ENCODE measurements around the gene MAPK12. TPM values are rescaled to one million over a fixed set of nuclear protein-coding genes. Genes with fewer than 3 reads are reported as not detected.
A peak's percentile ranks its signal among the peaks of the same experiment; 100 is the strongest.

MAPK12 gene
- total RNA-seq, 2 experiments from 2014 or later, result 3.1 to 3.6 TPM

GRCh38 chr22:50246242-50247175, 15.0 kb downstream of the MAPK12 start:
- no peaks in the 10 kb centered on the region for H3K27me3 Mint-ChIP-seq
- H3K36me3 Mint-ChIP-seq, result peaks cover 5% of the 10 kb centered on the region
- H3K27ac Mint-ChIP-seq, result peak overlapping the region; percentile 25
- peak overlapping the region; percentile 55 for H3K4me3 Mint-ChIP-seq
- no peaks in the 10 kb centered on the region for H3K9me3 Mint-ChIP-seq
- H3K4me1 Mint-ChIP-seq, result peaks cover 26% of the 10 kb centered on the region
- POLR2A ChIA-PET, result interaction anchor here (1.1 kb wide), 1 partner anchor 55 kb away, joined by 3 read pairs; no protein-coding TSS in a partner anchor
- ATAC-seq (ENCODE audit: low read depth) (no peak), DNase-seq (no peak)

DNA sequence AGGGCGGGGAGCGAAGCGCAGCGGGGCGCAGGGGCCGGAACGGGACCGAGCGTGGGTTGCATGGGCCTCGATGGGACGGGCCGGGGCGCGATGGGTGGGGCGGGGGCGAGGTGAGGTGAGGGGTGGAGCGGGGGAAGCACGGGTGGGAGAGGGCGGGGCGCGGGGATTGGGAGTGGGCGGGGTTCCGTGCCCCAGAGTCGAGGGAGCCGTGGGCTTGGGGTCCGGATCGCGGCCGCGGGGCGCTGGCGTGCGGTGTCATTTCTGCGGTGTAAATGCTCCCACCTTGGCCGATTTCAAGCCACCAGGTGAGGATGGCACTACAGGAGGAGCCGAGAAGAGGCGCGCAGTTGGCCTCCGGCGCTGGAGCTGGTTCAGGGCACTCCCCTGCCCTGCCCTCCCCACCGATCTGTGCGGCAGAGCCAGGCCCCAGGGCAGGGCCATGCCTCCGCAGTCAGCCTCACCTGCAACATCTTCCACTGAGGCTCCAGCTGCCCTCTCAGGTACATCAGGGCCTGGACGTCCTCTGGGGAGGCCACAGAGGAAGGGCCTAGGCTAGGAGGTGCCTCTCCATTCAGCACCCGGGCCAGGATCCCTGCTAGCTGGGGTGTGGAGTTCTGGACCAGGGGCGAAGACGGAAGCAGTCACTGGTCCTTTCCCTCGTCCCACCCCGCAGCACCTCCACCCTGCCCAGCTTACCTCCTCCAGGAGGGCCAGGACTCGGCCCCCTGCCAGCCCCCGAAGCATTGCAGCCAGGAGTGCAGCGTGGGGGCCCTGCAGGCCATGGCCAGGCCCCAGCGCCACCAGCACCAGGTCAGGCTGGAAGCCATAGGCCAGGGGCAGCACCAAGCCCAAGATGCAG, 16.0 kb downstream of the MAPK12 start:
- peak overlapping the region; percentile 99 for H3K27ac Mint-ChIP-seq
- H3K36me3 Mint-ChIP-seq, result peaks cover 5% of the 10 kb centered on the region
- peaks cover 30% of the 10 kb centered on the region for H3K4me1 Mint-ChIP-seq
- DNase-seq (no peak), ATAC-seq (ENCODE audit: low read depth) (no peak)
- peak overlapping the region; percentile 99 for H3K4me3 Mint-ChIP-seq
- POLR2A ChIA-PET, result interaction anchor here (0.8 to 1.1 kb wide), 2 partner anchors 54 to 375 kb away, joined by 3 to 4 read pairs; no protein-coding TSS in a partner anchor
- no peaks in the 10 kb centered on the region for H3K27me3 Mint-ChIP-seq
- H3K9me3 Mint-ChIP-seq, result no peaks in the 10 kb centered on the region

DNA sequence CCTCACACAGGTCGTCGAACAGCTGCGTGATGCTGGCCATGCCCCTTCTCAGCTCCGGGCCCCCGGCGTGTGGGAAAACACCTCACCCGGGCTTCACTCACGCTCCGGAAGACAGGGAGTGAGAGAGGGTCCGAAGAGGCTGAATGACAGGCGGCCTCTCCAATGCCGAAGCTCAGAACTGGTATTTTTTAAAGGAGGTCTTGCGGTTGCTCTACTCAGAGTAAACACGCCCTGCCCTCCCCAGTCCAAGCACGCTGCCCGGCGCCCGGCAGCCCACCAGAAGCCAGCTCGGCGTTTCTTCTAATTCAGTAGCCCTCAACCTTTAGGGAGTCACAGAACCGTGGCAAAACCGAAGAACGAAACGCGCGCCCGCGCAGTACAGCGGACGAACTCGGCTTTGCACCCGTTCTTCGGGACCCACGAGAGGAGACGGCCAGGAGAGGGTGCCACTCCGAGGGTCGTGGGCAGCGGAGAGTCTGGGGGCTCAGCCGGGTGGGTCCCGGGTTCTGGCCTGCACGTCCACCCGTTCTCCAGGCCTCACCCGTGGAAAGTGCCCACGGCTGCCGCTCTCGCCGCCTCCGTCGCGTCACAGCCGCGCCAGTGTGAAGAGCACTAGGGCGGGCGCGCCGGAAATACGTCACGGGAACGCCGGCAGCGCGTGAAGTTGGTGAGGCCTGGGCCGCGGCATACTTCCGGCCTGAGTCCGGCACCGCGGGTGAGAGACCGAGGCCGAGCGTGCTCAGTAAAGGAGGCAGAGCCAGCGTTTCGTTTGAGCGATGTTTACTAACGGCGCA, 16.9 kb downstream of the MAPK12 start, which contains the start of gene TUBGCP6:
TUBGCP6 (minus strand) TSS at position 604 of the 794 bp plus-strand sequence; CDS start at position 40, 564 bp downstream.
- peaks cover 5% of the 10 kb centered on the region for H3K36me3 Mint-ChIP-seq
- H3K27me3 Mint-ChIP-seq, result no peaks in the 10 kb centered on the region
- peak within 1 kb of the TSS; percentile 99 for H3K4me3 Mint-ChIP-seq
- POLR2A ChIA-PET, result interaction anchor here (0.7 to 2.9 kb wide), 14 partner anchors 12 to 383 kb away, joined by 3 to 14 read pairs (median 4); partner anchors contain the start of genes ARSA, PPP6R2 and SCO2
- DNase-seq (peak; percentile 97), ATAC-seq (ENCODE audit: low read depth) (peak; percentile 81)
- H3K9me3 Mint-ChIP-seq, result no peaks in the 10 kb centered on the region
- H3K27ac Mint-ChIP-seq, result peak within 1 kb of the TSS; percentile 99
- H3K4me1 Mint-ChIP-seq, result peaks cover 26% of the 10 kb centered on the region

DNA sequence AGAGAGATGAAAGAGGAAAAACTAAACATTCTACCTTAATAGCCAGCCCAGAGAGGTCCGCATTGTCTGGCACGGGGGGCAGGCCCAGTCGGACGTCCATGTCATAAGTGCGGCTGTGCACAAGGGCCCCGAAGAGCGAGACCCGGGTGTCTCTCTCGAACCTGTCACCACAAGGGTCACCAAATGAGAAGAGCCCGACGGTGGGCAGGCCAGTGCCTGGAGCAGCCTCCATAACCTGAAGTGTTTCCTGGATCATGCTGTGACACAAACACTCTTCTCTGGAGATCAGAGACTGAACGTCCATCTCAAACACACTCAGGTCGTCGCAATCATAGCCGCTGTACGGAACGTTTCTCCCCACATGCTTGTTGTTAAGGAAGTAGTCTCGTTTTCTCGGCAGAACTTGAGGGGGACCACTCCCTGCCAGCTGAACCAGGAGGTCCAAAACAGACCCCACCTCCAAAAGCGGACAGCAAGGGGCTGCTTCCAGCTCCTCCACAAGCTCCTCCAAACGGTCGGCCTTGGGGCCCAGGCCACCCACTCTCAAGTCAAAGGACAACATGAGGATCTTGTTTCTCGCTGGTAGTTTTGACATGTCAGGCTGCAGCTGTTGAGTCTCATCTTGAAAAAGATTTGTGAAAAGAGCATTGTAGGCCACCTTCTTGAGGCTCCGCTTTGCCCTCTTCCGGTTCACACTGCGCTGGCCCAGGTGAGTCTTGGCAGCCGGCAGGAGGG, 17.6 kb downstream of the MAPK12 start:
- POLR2A ChIA-PET, result interaction anchor here (0.7 to 2.9 kb wide), 14 partner anchors 12 to 384 kb away, joined by 3 to 14 read pairs (median 4); partner anchors contain the start of genes ARSA, PPP6R2 and SCO2
- H3K4me1 Mint-ChIP-seq, result peaks cover 26% of the 10 kb centered on the region

DNA sequence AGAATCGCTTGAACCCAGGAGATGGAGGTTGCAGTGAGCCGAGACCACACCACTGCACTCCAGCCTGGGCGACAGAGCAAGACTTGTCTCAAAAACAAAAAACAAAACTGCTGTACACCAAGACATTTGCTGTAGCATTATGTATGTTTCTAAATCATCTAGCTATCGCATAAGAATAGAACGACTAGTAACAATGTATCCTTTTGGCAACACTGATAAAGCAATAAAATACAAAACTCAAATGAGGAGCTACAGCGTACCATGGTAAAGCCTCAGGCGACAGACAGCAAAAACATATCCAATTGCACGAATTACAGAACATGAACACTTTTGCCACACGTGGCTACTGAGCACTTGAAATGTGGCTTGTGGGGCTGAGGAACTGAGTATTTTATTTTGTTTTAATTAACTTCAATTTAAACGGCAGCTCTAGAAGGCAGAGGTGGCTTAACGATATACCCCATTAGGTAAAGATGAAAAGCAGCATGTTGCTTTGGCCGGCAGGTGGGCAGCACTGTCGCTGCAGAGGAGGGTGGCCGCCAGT, 19.0 kb downstream of the MAPK12 start:
- Mint-ChIP-seq H3K4me1 (peaks cover 24% of the 10 kb centered on the region), H3K27ac (peak overlapping the region; percentile 34), H3K4me3 (peak overlapping the region; percentile 99), H3K36me3 (peaks cover 3% of the 10 kb centered on the region), H3K27me3 (no peaks in the 10 kb centered on the region), H3K9me3 (no peaks in the 10 kb centered on the region)
- no peak for DNase-seq
- no peak for ATAC-seq (ENCODE audit: low read depth)
- POLR2A ChIA-PET, result interaction anchor here (0.6 to 2.9 kb wide), 5 partner anchors 8 to 378 kb away, joined by 3 to 14 read pairs (median 5); partner anchors contain the start of genes HDAC10 and SCO2

More for the DNA sequence above, 17.6 kb downstream of the MAPK12 start:
- DNase-seq (no peak), ATAC-seq (ENCODE audit: low read depth) (peak; percentile 39)
- Mint-ChIP-seq H3K4me3 (peak overlapping the region; percentile 99), H3K36me3 (peaks cover 5% of the 10 kb centered on the region), H3K27me3 (no peaks in the 10 kb centered on the region), H3K27ac (peak overlapping the region; percentile 99), H3K9me3 (no peaks in the 10 kb centered on the region)

DNA sequence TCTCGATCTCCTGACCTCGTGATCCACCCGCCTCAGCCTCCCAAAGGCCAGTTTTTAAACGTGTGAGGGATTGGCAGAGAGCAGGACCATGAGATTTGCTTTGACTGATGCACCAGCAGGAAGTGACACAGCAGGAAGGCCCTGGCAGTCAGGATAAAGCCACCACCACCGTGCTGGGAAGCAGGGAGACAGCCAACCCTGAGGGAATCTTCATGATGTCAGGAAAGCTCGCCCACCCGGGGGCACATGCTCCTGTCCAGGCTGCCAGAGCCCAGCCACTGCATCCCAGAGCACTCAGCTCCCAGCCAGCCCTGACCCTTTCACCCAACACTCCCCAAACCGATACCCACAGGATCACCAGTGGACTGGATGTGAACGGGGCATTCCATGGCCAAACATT, 22.7 kb downstream of the MAPK12 start:
- Mint-ChIP-seq H3K27me3 (no peaks in the 10 kb centered on the region), H3K4me3 (no peak overlapping the region), H3K36me3 (peaks cover 18% of the 10 kb centered on the region), H3K9me3 (no peaks in the 10 kb centered on the region), H3K27ac (no peak overlapping the region), H3K4me1 (peaks cover 23% of the 10 kb centered on the region)
- POLR2A ChIA-PET, result no interaction called here
- no peak for DNase-seq
- no peak for ATAC-seq (ENCODE audit: low read depth)

- H3K27me3 Mint-ChIP-seq, result no peaks in the 10 kb centered on the region
- ATAC-seq (ENCODE audit: low read depth) (no peak), DNase-seq (no peak)
- no peak overlapping the region for H3K4me3 Mint-ChIP-seq
- peaks cover 18% of the 10 kb centered on the region for H3K36me3 Mint-ChIP-seq
- peaks cover 12% of the 10 kb centered on the region for H3K4me1 Mint-ChIP-seq
- no peak overlapping the region for H3K27ac Mint-ChIP-seq
- no peaks in the 10 kb centered on the region for H3K9me3 Mint-ChIP-seq
- POLR2A ChIA-PET, result no interaction called here
Measured at GRCh38 chr22:50236731-50237409, 24.6 kb downstream of the MAPK12 start.

- ATAC-seq (ENCODE audit: low read depth) (no peak), DNase-seq (no peak)
- POLR2A ChIA-PET, result no interaction called here
- Mint-ChIP-seq H3K4me3 (no peak overlapping the region), H3K9me3 (no peaks in the 10 kb centered on the region), H3K27ac (no peak overlapping the region), H3K36me3 (peaks cover 21% of the 10 kb centered on the region), H3K27me3 (no peaks in the 10 kb centered on the region), H3K4me1 (peaks cover 3% of the 10 kb centered on the region)
Measured at GRCh38 chr22:50233223-50233622, 28.3 kb downstream of the MAPK12 start.

- Mint-ChIP-seq H3K27ac (no peak overlapping the region), H3K4me3 (no peak overlapping the region), H3K27me3 (no peaks in the 10 kb centered on the region), H3K9me3 (no peaks in the 10 kb centered on the region), H3K36me3 (peaks cover 21% of the 10 kb centered on the region), H3K4me1 (peaks cover 3% of the 10 kb centered on the region)
- ATAC-seq (ENCODE audit: low read depth) (no peak), DNase-seq (no peak)
- POLR2A ChIA-PET, result no interaction called here
Measured at GRCh38 chr22:50232481-50233151, 28.9 kb downstream of the MAPK12 start.

GRCh38 chr22:50229370-50229769, 32.1 kb downstream of the MAPK12 start:
- H3K36me3 Mint-ChIP-seq, result peaks cover 9% of the 10 kb centered on the region
- H3K9me3 Mint-ChIP-seq, result no peaks in the 10 kb centered on the region
- POLR2A ChIA-PET, result no interaction called here
- no peaks in the 10 kb centered on the region for H3K27me3 Mint-ChIP-seq
- ATAC-seq (ENCODE audit: low read depth) (no peak), DNase-seq (no peak)
- H3K27ac Mint-ChIP-seq, result no peak overlapping the region
- H3K4me3 Mint-ChIP-seq, result no peak overlapping the region
- no peaks in the 10 kb centered on the region for H3K4me1 Mint-ChIP-seq

- no peak for ATAC-seq (ENCODE audit: low read depth)
- Mint-ChIP-seq H3K36me3 (peaks cover 3% of the 10 kb centered on the region), H3K27ac (peak overlapping the region; percentile 67), H3K27me3 (no peaks in the 10 kb centered on the region), H3K9me3 (no peaks in the 10 kb centered on the region), H3K4me1 (no peaks in the 10 kb centered on the region), H3K4me3 (no peak overlapping the region)
- POLR2A ChIA-PET, result no interaction called here
- no peak for DNase-seq
Measured at GRCh38 chr22:50228366-50228765, 33.1 kb downstream of the MAPK12 start.

Measured in activated naive CD8-positive, alpha-beta T cell treated with anti-CD3 and anti-CD28 coated beads, Interleukin-2, amount 10 ng/mL, durations not matched to agents 7 days and 5 days (primary cell).